GM23248 (cell line): ENCODE measurements around the gene MTMR2.

Source experiments
- EZH2 ChIP-seq: fragments of 200-600 bp; sonication (generic); IDR thresholded peaks from 2 replicates; pipeline ENCODE4 v1.6.1; 2018; ENCODE audit warnings: antibody characterized with exemption, mild to moderate bottlenecking; ENCODE audit not compliant: insufficient read depth, poor library complexity, severe bottlenecking
- EZH2phosphoT487 ChIP-seq: fragments of 200-600 bp; sonication (generic); IDR thresholded peaks from 2 replicates; pipeline ENCODE4 v1.6.1; 2018; ENCODE audit warnings: antibody characterized with exemption, moderate library complexity, mild to moderate bottlenecking, low read depth; ENCODE audit not compliant: insufficient read depth

DNA sequence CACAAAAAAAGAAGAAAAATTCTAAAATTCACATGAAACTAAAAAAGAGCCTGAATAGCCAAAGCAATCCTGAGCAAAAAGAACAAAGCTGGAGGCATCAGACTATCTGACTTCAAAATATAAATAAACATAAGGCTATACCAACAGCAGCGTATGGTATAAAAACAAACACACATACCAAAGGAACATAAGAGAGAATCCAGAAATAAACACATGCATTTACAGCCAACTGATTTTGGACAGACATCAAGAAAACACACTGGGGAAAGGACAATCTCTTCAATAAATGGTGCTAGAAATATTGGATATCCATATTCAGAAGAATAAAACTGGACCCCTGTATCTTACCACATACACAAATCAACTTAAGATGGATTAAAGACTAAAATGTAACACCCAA is 2.8 kb upstream of the MTMR2 start:
- no peak for TF ChIP-seq EZH2phosphoT487
- TF ChIP-seq EZH2: no peak
